Lower lobe of right lung (tissue), 2 donors: ENCODE measurements around the gene IRF5. TPM values are rescaled to one million over a fixed set of nuclear protein-coding genes. Genes with fewer than 3 reads are reported as not detected.
"Not testable (repeated sequence)": the region's sequence is repeated elsewhere in the genome, so short reads cannot be mapped to it uniquely, and the experiment has no call there.

ENCODE experiments used
- ATAC-seq, 2 donors: fragments of 200-7000 bp; cut with Tn5 transposase; one replicate each; pipeline ENCODE4 v1.9.1; 2020 to 2022; ENCODE audit warnings: mild to moderate bottlenecking in 2 of 2, moderate library complexity in 2 of 2
- DNase-seq: peaks from one replicate; pipeline ENCODE4 v3.0.0-alpha.2; 2020
- H3K27ac ChIP-seq: fragments of 200-600 bp; one replicate; pipeline ENCODE4 v1.8.0; 2022
- H3K27me3 ChIP-seq: fragments of 200-600 bp; one replicate; pipeline ENCODE4 v1.8.0; 2022; ENCODE audit warnings: low read depth
- H3K36me3 ChIP-seq: fragments of 200-600 bp; one replicate; pipeline ENCODE4 v1.8.0; 2022; ENCODE audit warnings: mild to moderate bottlenecking
- H3K4me1 ChIP-seq: fragments of 200-600 bp; one replicate; pipeline ENCODE4 v1.8.0; 2022
- H3K4me3 ChIP-seq: fragments of 200-600 bp; one replicate; pipeline ENCODE4 v1.8.0; 2022; ENCODE audit warnings: mild to moderate bottlenecking
- H3K9me3 ChIP-seq: fragments of 200-600 bp; one replicate; pipeline ENCODE4 v1.8.0; 2022
- intact Hi-C: fragments of 100-400 bp; cut with DNase I; formaldehyde crosslinking; loops from one replicate; pipeline ENCODE4 v1.11.0; 2022
- total RNA-seq: library from RNA; stranded (reverse); fragmentation: NEBNext Ultra II Directional; extraction: Animal tissue kit (Norgen Biotek cat#: 25700); gene quantifications from one replicate; pipeline ENCODE4 v1.2.1, GENCODE V29; 2021
- TF ChIP-seq, protein P1 (sequence below): fragments of 200-600 bp; IDR thresholded peaks from one replicate; pipeline ENCODE4 v1.8.0; 2022; ENCODE audit warnings: antibody characterized with exemption, mild to moderate bottlenecking
- donor health status: DM: no; HTN: yes; CAD: no; lungs with severe emphysema.

Gene IRF5
- total RNA-seq, 1 donor from 2014 or later, result 46.0 TPM

DNA sequence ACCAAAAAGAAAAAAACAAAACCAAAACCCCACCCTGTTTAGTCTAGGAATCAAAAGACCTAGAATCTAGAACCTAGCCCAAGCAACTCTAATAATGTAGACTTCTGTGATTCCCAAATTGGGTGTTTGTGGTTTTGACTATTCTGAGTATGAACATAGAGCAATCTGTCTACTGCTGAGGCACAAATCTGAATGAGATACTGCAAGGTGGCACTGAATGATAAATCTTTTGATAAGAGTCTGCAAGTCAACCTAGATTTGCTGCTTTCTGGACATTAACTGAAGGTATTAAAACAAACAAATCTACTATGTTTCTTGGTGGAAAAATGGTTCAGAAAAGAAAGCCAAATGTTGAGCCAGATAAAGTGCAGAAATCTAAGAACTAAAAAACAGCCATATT, 50.6 kb downstream of the IRF5 start:
- ATAC-seq (no peak), DNase-seq (no peak)
- peaks cover 99% of the 10 kb centered on the region for H3K36me3 ChIP-seq
- no peak overlapping the region for H3K27ac ChIP-seq
- no peaks in the 10 kb centered on the region for H3K9me3 ChIP-seq
- TF ChIP-seq, protein P1, sequence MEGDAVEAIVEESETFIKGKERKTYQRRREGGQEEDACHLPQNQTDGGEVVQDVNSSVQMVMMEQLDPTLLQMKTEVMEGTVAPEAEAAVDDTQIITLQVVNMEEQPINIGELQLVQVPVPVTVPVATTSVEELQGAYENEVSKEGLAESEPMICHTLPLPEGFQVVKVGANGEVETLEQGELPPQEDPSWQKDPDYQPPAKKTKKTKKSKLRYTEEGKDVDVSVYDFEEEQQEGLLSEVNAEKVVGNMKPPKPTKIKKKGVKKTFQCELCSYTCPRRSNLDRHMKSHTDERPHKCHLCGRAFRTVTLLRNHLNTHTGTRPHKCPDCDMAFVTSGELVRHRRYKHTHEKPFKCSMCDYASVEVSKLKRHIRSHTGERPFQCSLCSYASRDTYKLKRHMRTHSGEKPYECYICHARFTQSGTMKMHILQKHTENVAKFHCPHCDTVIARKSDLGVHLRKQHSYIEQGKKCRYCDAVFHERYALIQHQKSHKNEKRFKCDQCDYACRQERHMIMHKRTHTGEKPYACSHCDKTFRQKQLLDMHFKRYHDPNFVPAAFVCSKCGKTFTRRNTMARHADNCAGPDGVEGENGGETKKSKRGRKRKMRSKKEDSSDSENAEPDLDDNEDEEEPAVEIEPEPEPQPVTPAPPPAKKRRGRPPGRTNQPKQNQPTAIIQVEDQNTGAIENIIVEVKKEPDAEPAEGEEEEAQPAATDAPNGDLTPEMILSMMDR, result no peak
- intact Hi-C loops, result no loop called here
- H3K4me3 ChIP-seq, result no peak overlapping the region
- no peaks in the 10 kb centered on the region for H3K27me3 ChIP-seq
- no peaks in the 10 kb centered on the region for H3K4me1 ChIP-seq

DNA sequence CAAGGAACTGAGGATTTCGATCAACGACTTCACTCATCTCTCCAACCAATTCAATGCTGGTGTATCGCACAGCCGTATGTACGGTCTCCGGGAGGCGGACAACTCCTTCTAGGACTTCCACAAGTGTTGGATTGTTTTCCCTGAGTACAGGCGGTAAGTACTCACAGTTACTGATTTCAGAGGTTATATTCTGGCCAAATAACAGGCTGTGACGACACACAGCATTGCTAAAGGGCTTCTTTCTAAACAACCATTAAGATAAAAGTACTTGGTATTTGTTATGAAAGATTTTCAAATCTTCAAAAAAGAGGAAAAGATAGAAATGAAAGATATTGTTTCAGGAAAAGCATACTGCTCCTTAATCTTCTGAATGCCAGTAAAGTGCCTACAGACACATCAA, 52.2 kb downstream of the IRF5 start:
- no peak for ATAC-seq
- no peaks in the 10 kb centered on the region for H3K4me1 ChIP-seq

DNA sequence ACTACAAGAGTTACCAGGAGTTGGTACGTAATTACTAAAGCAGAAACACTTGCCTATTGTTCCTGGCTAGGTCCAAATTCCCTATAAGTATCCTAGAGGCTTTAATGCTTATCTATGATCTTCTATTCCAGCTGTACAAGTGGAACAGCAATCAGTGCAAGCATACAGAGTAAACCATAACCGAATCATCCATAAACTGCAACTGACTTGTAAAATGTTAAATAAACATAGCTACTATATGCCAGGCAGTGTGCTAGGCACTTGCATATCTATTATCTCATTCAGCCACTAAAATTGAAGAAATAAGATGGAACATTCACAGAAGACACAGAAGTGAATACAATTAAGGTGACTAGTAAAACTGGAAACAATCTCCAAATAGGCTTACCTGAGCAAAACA, 55.7 kb downstream of the IRF5 start:
- ATAC-seq, result no peak

More for the DNA sequence above, 52.2 kb downstream of the IRF5 start:
- TF ChIP-seq, protein P1, result no peak
- Histone ChIP-seq H3K27ac (no peak overlapping the region), H3K4me3 (no peak overlapping the region), H3K36me3 (peaks cover 99% of the 10 kb centered on the region), H3K9me3 (no peaks in the 10 kb centered on the region), H3K27me3 (no peaks in the 10 kb centered on the region)
- no peak for DNase-seq
- intact Hi-C loops, result no loop called here

DNA sequence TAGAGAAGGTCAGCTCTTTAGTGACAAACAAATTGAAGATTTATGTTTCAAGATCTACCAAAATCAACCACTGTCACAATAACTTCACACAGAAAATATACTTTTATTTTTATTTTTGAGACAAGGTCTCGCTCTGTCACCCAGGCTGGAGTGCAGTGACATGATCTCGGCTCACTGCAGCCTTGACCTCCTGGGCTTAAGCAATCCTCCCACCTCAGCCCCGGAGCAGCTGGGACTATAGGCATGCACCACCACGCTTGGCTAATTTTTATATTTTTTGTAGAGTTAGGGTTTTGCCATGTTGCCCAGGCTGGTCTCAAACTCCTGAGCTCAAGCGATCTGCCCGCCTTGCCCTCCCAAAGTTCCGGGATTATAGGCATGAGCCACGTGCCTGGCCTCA, 56.8 kb downstream of the IRF5 start:
- intact Hi-C loops, DNase-seq, H3K4me3 ChIP-seq, H3K4me1 ChIP-seq, H3K27me3 ChIP-seq, H3K27ac ChIP-seq, H3K9me3 ChIP-seq, ATAC-seq: not testable (repeated sequence)
- H3K36me3 ChIP-seq, result peaks cover 94% of the 10 kb centered on the region

More for the DNA sequence above, 55.7 kb downstream of the IRF5 start:
- H3K4me1 ChIP-seq, result no peaks in the 10 kb centered on the region
- H3K27me3 ChIP-seq, result no peaks in the 10 kb centered on the region
- intact Hi-C loops, result no loop called here
- H3K9me3 ChIP-seq, result no peaks in the 10 kb centered on the region
- no peak for DNase-seq
- no peak overlapping the region for H3K27ac ChIP-seq
- peaks cover 94% of the 10 kb centered on the region for H3K36me3 ChIP-seq
- TF ChIP-seq, protein P1, result no peak
- no peak overlapping the region for H3K4me3 ChIP-seq

DNA sequence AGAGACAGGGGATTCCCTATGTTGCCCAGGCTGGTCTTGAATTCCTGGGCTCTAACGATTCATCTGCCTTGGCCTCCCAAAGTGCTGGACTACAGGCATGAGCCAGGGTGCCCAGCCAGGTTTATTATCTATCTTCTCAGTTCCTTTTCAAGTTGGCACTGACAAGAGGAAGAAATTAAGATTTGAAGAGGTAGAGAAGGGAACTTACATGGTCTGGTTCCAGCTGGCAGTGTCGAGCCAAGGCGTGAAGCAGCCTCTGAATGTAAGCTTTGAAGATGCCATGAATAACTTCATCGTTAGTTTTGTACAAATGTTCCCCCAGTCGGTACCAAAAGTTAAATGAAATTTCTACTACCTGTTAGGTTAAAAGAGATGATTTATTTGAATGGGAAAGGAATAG, 59.5 kb downstream of the IRF5 start:
- no peak for ATAC-seq
- H3K27ac ChIP-seq, result no peak overlapping the region

More for the DNA sequence above, 59.5 kb downstream of the IRF5 start:
- no peaks in the 10 kb centered on the region for H3K27me3 ChIP-seq
- peaks cover 94% of the 10 kb centered on the region for H3K36me3 ChIP-seq
- intact Hi-C loops, result no loop called here
- H3K4me3 ChIP-seq, result no peak overlapping the region
- TF ChIP-seq, protein P1, result no peak
- no peaks in the 10 kb centered on the region for H3K4me1 ChIP-seq
- H3K9me3 ChIP-seq, result no peaks in the 10 kb centered on the region
- no peak for DNase-seq

Other genes with a start within 250 kb of the IRF5 start
- gene CALU, start 198.6 kb upstream of the IRF5 start, total RNA-seq, result 84.6 TPM
- gene OPN1SW, start 162.1 kb upstream of the IRF5 start, total RNA-seq, result not detected
- gene CCDC136, start 146.0 kb upstream of the IRF5 start, total RNA-seq, result 3.0 TPM
- gene FLNC, start 107.5 kb upstream of the IRF5 start, total RNA-seq, result 11.7 TPM
- 208 TPM for gene ATP6V1F, start 75.1 kb upstream of the IRF5 start, total RNA-seq
- 1.3 TPM for gene KCP, start 27.2 kb upstream of the IRF5 start, total RNA-seq
- 37.0 TPM for gene TNPO3, start 117.2 kb downstream of the IRF5 start, total RNA-seq
- gene TSPAN33, start 206.8 kb downstream of the IRF5 start, total RNA-seq, result 9.5 TPM